SU-DHL-6 (cell line): ENCODE measurements around the gene SLC39A11.
"Not testable (repeated sequence)": the region's sequence is repeated elsewhere in the genome, so short reads cannot be mapped to it uniquely, and the experiment has no call there.

ENCODE experiments used
- H2AFZ ChIP-seq: fragments of 200-600 bp; sonication (generic); 2 replicates; pipeline ENCODE4 v1.6.1; 2014; ENCODE audit warnings: low read depth, mild to moderate bottlenecking, moderate library complexity, mixed read lengths, antibody characterized with exemption, low read length; ENCODE audit not compliant: severe bottlenecking
- H3F3A ChIP-seq: fragments of 200-600 bp; shearing (Covaris generic); 2 replicates; pipeline ENCODE4 v1.6.0; 2016; ENCODE audit warnings: antibody characterized with exemption, mild to moderate bottlenecking; ENCODE audit not compliant: insufficient read depth
- H3K27ac ChIP-seq: fragments of 200-600 bp; sonication (generic); 2 replicates; pipeline ENCODE4 v1.5.1; 2016; ENCODE audit warnings: low read depth, mild to moderate bottlenecking, low read length, moderate library complexity, mixed read lengths
- H3K27me3 ChIP-seq: fragments of 200-600 bp; sonication (generic), shearing (Covaris generic); 2 replicates; pipeline ENCODE4 v1.6.0; 2014; ENCODE audit warnings: mild to moderate bottlenecking, low read length
- H3K36me3 ChIP-seq: fragments of 200-600 bp; sonication (generic); 2 replicates; pipeline ENCODE4 v1.6.1; 2014; ENCODE audit warnings: mild to moderate bottlenecking, low read length, mixed read lengths
- H3K4me2 ChIP-seq: fragments of 300-600, 200-600 bp; shearing (Covaris generic), sonication (generic); 2 replicates; pipeline ENCODE4 v1.6.0; 2014; ENCODE audit warnings: low read length, low read depth, mild to moderate bottlenecking; ENCODE audit not compliant: poor library complexity, severe bottlenecking
- H3K4me3 ChIP-seq: fragments of 200-600 bp; sonication (generic); 2 replicates; pipeline ENCODE4 v1.5.1; 2014; ENCODE audit warnings: antibody characterized with exemption, low read length, mild to moderate bottlenecking, mixed read lengths; ENCODE audit not compliant: insufficient read depth, poor library complexity, severe bottlenecking
- H3K79me2 ChIP-seq: fragments of 200-600 bp; sonication (generic); 2 replicates; pipeline ENCODE4 v1.6.1; 2014; ENCODE audit warnings: mild to moderate bottlenecking, low read length, moderate library complexity; ENCODE audit not compliant: insufficient read depth
- H3K9ac ChIP-seq: fragments of 200-600 bp; sonication (generic); 2 replicates; pipeline ENCODE4 v1.7.0; 2014; ENCODE audit warnings: mild to moderate bottlenecking, low read length
- H3K9me2 ChIP-seq: fragments of 200-600 bp; sonication (generic); replicated peaks from 2 replicates; pipeline ENCODE4 v1.6.1; 2014; ENCODE audit warnings: low read length; ENCODE audit not compliant: insufficient read depth
- H3K9me3 ChIP-seq: fragments of 200-600 bp; sonication (generic); 2 replicates; pipeline ENCODE4 v1.6.1; 2014; ENCODE audit warnings: low read length, mixed read lengths; ENCODE audit not compliant: insufficient read depth
- H4K20me1 ChIP-seq: fragments of 200-600 bp; sonication (generic); 2 replicates; pipeline ENCODE4 v1.6.1; 2014; ENCODE audit warnings: low read depth, mild to moderate bottlenecking, antibody characterized with exemption, low read length, moderate library complexity, mixed read lengths
- CTCF ChIP-seq: fragments of 200-600 bp; sonication (generic); IDR thresholded peaks from one replicate; pipeline ENCODE4 v1.5.1; 2017; ENCODE audit warnings: antibody characterized with exemption, mild to moderate bottlenecking, low read length, moderate library complexity; ENCODE audit not compliant: insufficient read depth, poor library complexity, severe bottlenecking
- EZH2phosphoT487 ChIP-seq: fragments of 200-600 bp; sonication (generic), shearing (Covaris generic); conservative IDR thresholded peaks from 2 replicates; pipeline ENCODE4 v1.6.1; 2018; ENCODE audit warnings: mild to moderate bottlenecking, antibody characterized with exemption, low read length, moderate library complexity, mixed read lengths

SLC39A11 gene

GRCh38 chr17:72710834-72711233 lies 381.7 kb downstream of the SLC39A11 start:
- H3K9me3 ChIP-seq, result no peaks in the 10 kb centered on the region
- H3K9ac ChIP-seq, result no peak overlapping the region
- TF ChIP-seq EZH2phosphoT487, result no peak
- no peak for TF ChIP-seq CTCF
- no peaks in the 10 kb centered on the region for H3K36me3 ChIP-seq
- H4K20me1 ChIP-seq, result no peaks in the 10 kb centered on the region
- no peaks in the 10 kb centered on the region for H3K79me2 ChIP-seq
- H3K27ac ChIP-seq, result no peak overlapping the region
- H2AFZ ChIP-seq, result no peak overlapping the region
- H3K27me3 ChIP-seq, result no peaks in the 10 kb centered on the region
- no peak overlapping the region for H3K4me3 ChIP-seq
- no peaks in the 10 kb centered on the region for H3K9me2 ChIP-seq
- no peaks in the 10 kb centered on the region for H3F3A ChIP-seq
- H3K4me2 ChIP-seq, result no peak overlapping the region

GRCh38 chr17:72710202-72710601 lies 382.3 kb downstream of the SLC39A11 start:
- no peak overlapping the region for H3K9ac ChIP-seq

GRCh38 chr17:72708682-72709081 lies 383.8 kb downstream of the SLC39A11 start:
- H3K27me3 ChIP-seq, H3K4me3 ChIP-seq, H3F3A ChIP-seq, H4K20me1 ChIP-seq, H3K36me3 ChIP-seq, H3K4me2 ChIP-seq, H3K79me2 ChIP-seq, H2AFZ ChIP-seq, H3K27ac ChIP-seq, H3K9me3 ChIP-seq, H3K9me2 ChIP-seq, H3K9ac ChIP-seq: not testable (repeated sequence)

More at GRCh38 chr17:72710202-72710601, 382.3 kb downstream of the SLC39A11 start:
- Histone ChIP-seq H3K9me2 (no peaks in the 10 kb centered on the region), H3F3A (no peaks in the 10 kb centered on the region), H4K20me1 (no peaks in the 10 kb centered on the region), H3K4me3 (no peak overlapping the region), H3K27me3 (no peaks in the 10 kb centered on the region), H2AFZ (no peak overlapping the region), H3K79me2 (no peaks in the 10 kb centered on the region), H3K4me2 (no peak overlapping the region), H3K27ac (no peak overlapping the region), H3K9me3 (no peaks in the 10 kb centered on the region), H3K36me3 (no peaks in the 10 kb centered on the region)
- TF ChIP-seq EZH2phosphoT487, result no peak

GRCh38 chr17:72707881-72708280 lies 384.6 kb downstream of the SLC39A11 start:
- H3K9me3 ChIP-seq, result no peaks in the 10 kb centered on the region
- H3K27ac ChIP-seq, result no peak overlapping the region
- H3K4me3 ChIP-seq, result no peak overlapping the region
- no peaks in the 10 kb centered on the region for H3K9me2 ChIP-seq
- no peaks in the 10 kb centered on the region for H3K79me2 ChIP-seq
- no peaks in the 10 kb centered on the region for H4K20me1 ChIP-seq
- H3K9ac ChIP-seq, result no peak overlapping the region
- no peaks in the 10 kb centered on the region for H3F3A ChIP-seq
- H3K27me3 ChIP-seq, result no peaks in the 10 kb centered on the region
- H3K4me2 ChIP-seq, result no peak overlapping the region
- H2AFZ ChIP-seq, result no peak overlapping the region
- no peaks in the 10 kb centered on the region for H3K36me3 ChIP-seq
- no peak for TF ChIP-seq EZH2phosphoT487
- no peak for TF ChIP-seq CTCF
